Measurements from ENCODE around the gene YWHAQ.
"Not testable (repeated sequence)": the region's sequence is repeated elsewhere in the genome, so short reads cannot be mapped to it uniquely, and the experiment has no call there.

The YWHAQ gene

DNA sequence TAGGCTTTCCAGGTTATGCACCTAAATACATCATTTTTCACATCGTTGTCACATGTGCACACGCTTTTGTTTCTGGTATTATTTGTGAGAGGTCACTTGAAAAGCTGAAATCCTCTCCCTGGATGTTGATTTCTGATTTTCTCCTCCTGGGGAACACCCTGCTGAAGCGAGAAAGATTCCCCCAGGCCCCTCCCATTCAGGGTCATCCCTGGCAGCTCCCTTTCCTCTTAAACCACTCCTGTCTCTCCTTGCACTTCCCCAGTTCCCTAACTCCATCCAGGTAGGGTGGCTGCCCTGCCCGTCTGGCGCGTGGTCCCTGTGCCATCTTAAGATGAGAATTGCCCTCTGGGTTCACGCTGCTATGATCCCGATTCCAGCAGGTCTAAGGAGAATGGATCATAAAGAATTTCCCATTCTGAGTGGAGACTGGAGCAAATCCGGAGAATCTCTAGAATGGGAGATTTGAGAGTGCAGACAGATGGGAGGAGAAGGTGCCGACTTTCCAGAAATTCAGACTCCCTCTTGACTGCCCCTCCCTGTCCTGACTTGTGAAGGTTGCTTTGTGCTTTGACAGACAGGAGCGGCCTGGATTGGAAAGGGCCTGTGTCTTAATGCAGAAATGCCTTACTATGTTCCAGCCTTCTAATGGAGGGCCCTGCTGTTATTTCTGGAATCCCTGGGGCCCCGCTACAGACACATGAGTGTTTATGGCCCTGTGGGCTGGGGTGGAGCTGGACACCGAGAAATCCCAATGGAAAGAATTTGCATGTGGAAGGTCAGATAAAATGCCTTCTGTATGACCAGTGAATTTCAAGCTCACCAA, 1.3 kb upstream of the YWHAQ start:
- no peak for DNase-seq (ENCODE audit: low spot score)

DNA sequence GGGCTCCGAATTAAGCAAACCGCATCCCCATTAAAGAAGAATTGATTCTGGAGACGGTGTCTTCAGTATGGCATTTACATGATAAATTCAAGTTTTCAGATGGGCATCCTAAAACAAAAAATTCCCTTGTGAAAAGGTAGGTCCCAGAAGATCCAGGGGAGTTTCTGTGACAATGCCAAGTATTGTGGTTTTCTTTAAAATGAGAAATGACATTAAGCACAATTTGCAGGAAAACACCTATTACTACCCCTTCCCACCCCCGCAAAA, 689 bp upstream of the YWHAQ start:
- DNase-seq (ENCODE audit: low spot score): no peak

DNA sequence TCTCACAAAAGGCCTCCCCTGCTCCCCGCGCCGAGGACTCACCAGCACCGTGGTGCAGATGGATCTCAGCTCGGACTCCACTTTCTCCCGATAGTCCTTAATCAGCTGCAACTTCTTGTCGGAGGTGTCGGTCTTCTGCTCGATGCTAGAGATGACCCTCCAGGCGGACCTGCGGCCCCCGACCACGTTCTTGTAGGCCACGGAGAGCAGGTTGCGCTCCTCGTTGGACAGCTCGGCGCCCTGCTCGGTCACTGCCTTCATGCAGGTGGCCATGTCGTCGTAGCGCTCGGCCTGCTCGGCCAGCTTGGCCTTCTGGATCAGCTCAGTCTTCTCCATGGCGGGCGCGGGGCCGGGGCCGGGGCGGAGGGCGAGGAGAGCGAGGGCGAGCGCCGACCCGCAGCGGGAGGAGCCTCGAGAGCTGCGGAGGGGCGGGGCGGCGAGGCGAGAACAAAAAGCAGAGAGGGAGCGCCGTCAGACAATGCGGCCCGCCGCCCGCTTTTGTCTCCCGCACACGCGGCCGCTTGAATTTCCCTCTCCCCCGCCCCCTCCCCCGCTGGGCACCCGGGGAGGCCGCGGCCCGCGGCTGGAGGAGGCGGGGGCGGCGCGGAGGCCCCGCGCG, 571 bp downstream of the YWHAQ start:
- DNase-seq (ENCODE audit: low spot score): peak; percentile 60

DNA sequence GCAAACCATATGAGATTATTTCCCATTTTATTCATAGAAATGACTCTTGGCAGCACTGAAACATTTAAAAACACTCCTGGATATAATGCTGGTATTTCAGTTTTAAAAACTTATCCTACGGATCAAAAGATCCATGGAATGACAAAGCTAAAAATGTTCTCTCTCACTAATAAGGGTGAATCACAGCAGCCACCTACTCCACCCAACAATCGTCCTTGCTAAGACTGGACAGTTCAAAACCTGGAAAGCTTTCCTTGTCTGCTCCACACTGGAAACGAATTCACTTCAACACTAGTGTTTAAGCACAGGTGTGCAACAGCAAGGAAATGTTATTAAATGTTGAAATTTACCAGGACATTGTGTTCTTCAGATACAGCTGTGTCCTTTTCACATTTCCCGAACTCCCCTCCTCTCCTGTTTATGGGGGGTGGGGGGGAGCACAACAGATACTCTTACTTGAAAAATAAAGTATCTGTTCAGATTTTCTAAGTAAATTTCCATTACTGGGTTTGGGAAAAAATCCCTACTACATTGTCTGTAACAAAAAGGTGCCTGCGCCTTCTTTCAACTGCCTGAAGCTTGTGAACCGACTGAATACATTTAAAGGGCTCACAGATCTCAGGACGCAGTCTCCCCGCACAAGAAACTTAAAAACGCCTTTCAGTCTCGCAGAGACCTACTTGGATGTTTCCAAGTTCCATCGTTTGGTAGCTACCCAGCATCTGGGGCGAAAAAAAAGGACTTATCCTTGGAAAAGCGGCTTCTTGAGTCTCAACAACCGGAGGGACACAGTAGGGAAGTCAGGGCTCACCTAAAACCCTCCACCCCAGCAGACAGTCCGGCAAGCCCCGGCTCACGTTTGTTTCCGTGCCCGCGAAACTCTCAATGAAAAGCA, 1.3 kb downstream of the YWHAQ start:
- peak; percentile 32 for DNase-seq (ENCODE audit: low spot score)

DNA sequence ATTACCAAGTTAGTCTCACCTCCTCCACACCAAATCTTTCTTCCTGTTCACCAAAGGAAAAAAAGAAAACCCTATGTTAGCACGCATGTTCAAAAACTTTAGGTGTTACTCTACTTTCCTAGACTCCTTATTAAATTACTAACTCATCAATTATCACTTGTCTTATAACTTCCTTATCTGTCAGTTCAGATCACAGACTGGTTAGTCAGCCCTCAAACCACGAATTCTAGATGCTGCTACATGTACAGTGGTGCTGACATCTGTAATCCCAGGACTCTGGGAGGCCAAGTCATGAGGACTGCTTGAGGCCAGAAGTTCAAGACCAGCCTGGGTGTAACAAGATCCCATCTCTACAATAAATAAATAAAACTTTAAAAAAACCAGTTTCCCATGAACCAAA, 3.5 kb downstream of the YWHAQ start:
- no peak for DNase-seq (ENCODE audit: low spot score)

DNA sequence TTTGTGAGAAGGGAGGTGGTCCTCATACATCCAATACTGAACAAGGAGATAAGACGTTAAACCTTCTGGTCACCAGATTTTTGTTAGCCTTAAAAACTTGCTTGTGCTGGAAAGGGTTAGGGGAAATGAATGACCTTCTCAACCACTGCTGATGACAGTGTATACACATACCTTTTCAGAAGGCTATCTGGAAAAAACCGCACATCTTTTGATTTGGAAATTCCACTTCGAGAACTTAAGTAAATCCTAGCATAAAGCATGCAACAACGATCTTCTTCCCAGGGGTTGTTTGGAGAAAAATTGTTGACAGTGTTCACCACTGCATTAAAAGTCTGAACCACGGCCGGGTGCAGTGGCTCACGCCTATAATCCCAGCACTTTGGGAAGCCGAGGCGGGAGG, 7.6 kb downstream of the YWHAQ start:
- DNase-seq (ENCODE audit: low spot score): no peak

DNA sequence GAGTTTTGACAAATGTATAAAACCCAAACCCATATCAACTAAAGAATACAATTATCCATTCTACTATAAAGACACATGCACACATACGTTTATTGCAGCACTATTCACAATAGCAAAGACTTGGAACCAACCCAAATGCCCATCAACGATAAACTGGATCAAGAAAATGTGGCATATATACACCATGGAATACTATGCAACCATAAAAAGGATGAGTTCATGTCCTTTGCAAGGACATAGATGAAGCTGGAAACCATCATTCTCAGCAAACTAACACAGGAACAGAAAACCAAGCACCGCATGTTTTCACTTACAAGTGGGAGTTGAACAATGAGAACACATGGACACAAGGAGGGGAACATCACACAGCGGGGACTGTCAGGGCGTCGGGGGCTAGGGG, 9.1 kb downstream of the YWHAQ start:
- not testable (repeated sequence) for DNase-seq (ENCODE audit: low spot score)

DNA sequence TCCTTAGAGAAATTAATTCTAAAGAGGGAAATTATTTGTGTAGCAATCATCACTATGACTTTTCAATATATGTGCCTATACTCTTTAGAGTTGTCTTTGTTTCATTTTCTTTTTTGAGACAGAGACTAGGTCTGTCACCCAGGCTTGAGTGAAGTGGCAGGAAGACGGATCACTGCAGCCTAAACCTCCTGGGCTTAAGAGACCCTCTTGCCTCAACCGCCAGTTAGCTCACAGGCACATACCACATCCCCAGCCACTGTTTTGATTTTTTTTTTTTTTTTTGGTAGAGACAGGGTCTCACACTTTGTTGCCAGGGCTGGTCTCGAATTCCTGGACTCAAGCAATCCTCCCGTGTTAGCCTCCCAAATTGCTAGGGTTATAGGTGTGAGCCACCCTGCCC, 12.4 kb downstream of the YWHAQ start:
- no peak for DNase-seq (ENCODE audit: low spot score)

DNA sequence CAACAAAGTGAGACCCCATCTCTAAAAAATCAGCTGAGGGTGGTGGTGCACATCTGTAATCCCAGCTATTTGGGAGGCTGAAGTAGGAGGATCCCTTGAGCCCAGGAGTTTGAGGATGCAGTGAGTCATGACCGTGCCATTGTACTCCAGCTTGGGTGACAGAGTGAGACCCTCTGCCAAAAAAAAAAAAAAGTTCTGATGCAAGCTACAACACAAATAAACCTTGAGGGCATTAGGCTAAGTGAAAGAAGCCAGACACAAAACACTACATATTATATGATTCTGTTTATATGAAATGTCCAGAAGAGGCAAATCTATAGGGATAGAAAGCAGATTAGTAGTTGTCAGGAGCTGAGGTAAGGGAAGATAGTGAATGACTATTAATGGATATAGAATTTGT, 13.0 kb downstream of the YWHAQ start:
- DNase-seq (ENCODE audit: low spot score): no peak

DNA sequence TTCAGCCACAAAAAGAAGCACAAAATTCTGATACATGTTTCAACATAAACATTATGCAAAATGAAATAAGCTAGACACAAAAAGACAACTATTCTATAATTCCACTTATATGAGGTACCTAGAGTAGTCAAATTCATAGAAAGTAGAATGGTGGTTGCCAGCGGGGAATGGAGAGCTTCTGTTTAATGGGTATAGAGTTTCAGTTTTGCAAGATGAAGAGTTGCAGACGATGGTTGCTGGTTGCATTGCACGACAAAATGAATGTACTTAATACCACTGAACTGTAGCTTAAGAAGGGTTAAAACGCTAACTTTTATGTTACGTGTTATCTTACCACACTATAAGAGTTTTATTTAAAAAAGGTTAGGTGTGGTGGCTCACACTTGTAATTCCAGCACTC, 13.5 kb downstream of the YWHAQ start:
- DNase-seq (ENCODE audit: low spot score): no peak

DNA sequence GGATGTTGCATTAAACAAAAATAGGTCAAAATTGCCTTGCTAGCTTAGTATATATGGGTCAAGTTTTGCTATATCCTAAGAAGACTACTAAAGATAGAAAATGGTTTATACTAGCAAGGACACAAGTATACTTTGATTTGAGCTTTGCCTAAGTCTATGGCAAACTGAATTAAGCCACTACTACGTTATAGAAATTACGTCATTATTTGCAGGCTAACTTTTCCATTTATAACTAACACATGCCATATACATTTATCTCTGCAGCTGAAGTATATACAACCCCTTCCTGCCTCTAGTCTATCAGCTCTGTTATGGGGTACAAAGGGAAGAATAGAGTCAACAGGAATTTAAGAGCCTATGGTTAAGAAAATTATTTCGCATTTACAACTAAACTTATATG, 16.2 kb downstream of the YWHAQ start:
- DNase-seq (ENCODE audit: low spot score): no peak

DNA sequence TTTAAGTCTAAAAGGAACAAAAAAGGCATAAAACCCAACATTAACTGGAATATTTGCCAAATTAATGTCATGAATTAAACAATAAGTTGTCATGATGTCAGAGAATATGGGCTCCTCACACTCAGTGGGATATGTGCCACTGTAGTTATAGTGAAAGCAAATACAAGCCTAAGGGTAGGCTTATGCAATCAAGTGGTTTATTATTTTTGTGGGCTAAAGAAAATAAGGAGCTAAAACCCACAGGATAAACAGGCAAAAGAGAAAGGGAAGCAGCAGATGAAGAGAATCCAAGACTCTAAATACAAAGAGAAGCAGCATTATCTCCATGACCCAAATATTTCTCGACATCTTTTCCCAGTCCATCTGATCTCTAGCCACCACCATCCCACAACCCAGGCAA, 17.5 kb downstream of the YWHAQ start:
- no peak for DNase-seq (ENCODE audit: low spot score)

DNA sequence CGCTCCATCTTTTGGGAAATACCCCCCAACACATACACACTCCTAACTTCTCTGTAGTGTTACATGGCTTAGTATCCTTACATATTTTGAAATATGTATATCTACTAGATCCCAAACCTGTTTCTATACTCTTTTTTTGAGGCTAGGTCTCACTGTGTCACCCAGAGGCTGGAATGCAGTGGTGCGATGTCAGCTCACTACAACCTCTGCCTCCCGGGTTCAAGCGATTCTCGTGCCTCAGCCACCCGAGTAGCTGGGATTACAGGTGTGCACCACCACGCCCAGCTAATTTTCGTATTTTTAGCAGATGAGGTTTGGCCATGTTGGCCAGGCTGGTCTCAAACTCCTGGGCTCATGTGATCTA, 19.3 kb downstream of the YWHAQ start:
- not testable (repeated sequence) for DNase-seq (ENCODE audit: low spot score)

DNA sequence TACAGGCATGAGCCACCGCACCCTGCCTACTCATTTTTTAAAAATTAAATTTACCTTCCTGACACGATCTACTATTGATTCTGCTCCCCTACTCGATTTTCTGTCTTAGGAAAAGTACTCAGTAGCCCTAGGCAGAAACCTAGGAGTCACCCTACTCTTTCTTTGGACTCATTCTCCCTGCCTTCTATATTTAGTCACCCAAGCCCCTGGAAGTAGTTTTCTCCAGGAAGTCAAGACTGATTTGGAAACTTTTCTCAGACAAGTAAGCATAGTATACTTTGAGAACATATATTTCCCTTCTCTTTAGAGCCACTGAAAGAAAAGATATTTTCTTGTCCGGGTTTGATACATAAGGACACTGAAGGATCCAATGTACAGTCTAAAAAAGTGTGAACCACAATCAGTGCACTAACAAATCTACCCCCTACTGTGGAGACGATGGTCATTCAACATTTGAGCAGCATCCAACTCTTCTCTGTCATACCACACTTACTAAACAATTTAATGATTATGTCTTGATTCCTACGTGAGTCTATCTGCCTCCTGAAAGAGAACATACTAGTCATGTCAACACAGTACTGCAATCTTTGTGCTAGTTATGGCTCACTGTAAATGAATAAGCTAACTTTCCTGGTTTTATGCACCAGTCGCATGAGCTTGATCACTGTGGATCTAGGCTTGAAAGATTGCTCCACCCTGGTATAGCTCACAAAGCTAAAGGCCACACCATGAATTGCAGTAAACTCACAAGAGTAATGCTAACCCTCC, 19.8 kb downstream of the YWHAQ start:
- DNase-seq (ENCODE audit: low spot score): no peak

DNA sequence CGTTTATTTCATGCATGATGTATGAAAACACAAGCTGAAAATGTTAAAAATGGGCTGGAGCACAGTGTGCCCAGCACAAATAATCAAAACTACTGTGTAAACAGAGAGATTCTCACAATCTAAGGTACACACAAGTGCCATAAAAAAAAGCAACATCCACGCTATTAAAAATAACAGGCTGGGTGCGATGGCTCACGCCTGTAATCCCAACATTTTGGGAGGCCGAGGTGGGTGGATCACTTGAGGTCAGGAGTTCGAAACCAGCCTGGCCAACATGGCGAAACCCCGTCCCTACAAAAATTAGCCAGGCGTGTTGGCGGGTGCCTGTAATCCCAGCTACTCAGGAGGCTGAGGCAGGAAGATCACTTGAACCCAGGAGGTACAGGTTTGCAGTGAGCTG, 22.3 kb downstream of the YWHAQ start:
- not testable (repeated sequence) for DNase-seq (ENCODE audit: low spot score)

DNA sequence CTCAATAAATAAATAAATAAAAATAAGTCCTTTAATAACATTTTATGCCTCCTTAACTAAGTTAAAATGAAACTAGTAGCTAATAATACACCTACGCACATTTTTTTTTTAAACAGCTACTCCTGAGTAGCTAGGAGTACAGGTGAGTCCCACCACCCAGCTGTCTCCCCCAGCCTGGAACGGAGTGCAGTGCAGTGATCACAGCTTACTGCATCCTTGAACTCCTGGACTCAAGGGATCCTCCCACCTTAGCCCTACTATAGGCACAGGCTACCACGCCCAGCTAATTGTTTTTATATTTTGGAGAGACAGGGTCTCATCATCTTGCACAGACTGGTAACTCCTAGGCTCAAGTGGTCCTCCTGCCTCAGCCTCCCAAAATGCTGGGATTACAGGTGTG, 28.4 kb downstream of the YWHAQ start:
- no peak for DNase-seq (ENCODE audit: low spot score)

DNA sequence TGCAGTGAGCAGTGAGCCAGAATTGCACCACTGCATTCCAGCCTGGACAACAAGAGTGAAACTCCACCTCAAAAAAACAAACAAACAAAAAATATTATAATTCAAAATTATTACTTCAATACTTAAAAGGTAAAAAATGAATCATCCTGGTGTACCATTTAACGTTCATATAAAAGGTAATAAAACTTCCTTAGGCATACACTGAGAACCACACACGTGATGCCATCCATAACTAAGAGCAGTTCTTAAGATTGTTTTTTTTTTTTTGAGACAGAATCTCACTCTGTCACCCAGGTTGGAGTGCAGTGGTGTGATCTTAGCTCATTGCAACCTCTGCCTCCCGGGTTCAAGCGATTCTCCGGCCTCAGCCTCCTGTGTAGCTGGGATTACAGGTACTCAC, 29.4 kb downstream of the YWHAQ start:
- DNase-seq (ENCODE audit: low spot score): no peak

DNA sequence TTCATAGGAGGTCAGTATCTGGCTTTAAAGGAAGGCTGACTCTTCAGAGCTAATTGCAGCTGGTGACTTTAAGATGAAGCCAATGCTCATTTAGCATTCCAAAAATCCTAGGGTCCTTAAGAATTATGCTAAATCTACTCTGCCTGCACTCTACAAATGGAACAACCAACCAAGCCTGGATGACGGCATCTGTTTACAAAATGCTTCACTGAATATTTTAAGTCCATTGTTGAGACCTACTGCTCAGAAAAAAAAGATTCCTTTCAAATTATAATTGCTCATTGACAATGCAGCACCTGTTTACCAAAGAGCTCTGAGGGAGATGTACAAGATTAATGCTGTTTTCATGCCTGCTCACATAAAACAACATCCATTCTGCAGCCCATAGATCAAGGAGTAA, 31.4 kb downstream of the YWHAQ start:
- DNase-seq (ENCODE audit: low spot score): no peak

DNA sequence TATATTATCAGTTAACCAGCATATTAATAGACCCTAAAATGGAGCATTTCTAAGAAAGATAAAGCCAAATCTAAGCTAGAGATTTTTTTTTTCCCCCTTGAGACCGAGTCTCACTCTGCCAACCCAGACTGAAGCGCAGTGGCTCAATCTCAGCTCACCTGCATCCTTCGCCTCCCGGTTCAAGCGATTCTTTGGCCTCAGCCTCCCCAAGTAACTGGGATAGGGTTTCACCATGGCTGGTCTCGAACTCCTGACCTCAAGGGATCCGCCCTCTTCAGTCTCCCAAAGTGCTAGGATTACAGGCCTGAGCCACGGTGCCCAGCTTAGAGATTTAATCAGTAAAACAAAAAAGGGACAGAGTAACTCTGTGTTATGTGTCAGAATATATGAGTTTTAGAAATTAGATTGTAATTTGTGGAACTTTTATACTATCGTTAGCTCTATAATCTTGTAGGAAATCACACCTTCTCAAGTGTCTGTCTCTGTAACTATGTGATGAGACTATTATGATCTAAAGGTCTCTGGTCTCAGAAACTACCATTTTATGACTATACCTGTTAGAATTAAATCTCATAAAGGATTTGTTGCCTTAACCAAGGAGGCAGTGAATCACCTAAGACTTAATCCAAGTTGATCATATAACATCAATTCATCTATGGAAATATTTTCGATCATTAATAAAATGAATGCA, 34.0 kb downstream of the YWHAQ start:
- no peak for DNase-seq (ENCODE audit: low spot score)

DNA sequence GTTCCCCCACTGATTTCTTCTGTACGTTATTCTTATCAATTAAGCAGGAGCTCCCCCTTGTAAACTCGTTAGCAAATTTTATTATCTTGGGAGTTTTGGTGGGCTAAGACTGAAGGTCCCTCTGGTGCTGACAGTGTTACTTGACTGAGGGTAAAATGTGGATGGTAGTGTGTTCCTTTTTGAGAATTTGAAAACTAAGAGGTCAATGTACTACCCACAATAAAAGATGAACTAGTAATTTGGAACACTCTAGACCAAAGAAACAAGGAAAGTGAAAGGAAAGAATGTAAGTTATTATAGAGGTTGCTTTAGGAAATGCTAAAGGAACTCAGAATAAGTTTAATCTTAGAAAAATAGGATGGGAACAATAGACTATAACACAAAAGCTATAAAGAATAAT, 35.1 kb downstream of the YWHAQ start:
- DNase-seq (ENCODE audit: low spot score): no peak

DNA sequence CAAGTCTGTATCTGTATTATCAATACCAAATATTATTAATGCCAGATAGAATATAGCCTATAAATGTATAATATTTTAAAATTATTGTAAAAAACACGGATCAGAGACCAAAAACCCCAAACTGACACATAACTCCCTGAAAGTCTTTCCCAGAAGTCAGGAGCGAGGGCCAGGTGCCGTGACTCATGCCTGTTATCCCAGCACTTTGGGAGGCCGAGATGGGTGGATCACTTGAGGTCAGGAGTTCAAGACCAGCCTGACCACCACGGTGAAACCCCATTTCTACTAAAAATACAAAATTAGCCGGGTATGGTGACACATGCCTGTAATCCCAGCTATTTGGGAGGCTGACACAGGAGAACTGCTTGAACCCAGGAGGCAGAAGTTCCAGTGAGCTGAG, 35.5 kb downstream of the YWHAQ start:
- not testable (repeated sequence) for DNase-seq (ENCODE audit: low spot score)
